ENCODE measurements around the gene OXSR1.
"Not testable (repeated sequence)": the region's sequence is repeated elsewhere in the genome, so short reads cannot be mapped to it uniquely, and the experiment has no call there.

OXSR1 gene

GRCh38 chr3:38146504-38146903 lies 18.8 kb upstream of the OXSR1 start:
- no peak for DNase-seq

DNA sequence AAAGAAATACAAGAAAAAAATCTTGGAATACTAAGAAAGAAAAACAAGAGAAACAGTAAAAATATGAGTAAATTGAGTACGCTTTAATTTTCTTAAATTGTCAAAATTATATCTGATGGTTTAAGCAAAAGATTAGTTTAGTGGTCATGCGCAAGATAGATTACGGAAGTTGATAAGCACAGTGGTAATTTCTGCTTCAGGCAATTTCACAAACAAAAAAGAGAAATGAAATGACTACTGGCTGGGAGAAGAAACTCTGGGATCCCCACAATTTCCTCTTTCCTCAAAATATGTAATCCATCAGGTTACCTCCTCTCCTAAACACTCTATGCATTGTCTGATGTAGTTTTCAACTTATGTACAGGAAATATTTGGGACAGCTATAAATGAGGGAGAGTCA lies 17.9 kb upstream of the OXSR1 start:
- DNase-seq, result no peak

- no peak for DNase-seq
Observed at GRCh38 chr3:38148311-38148882, 16.9 kb upstream of the OXSR1 start.

DNA sequence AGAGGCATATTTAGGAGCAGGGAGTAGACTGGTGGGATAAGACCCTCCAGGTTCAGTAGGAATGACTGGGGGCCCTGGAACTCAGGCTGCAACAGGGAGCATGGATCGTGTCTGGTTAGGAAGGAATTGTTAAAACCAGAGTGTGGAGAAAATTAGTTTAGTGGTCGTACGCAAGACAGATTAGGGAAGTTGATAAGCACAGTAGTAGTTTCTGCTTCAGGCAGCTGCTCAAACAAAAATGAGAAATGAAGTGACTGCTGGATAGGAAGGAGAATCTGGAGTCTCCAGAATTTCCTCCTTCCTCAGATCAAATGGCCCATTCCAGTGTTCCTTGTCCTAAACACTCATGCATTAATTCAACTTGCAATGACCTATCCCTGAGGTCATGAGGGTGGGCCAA lies 15.6 kb upstream of the OXSR1 start:
- DNase-seq, result no peak

- DNase-seq, result no peak
Observed at GRCh38 chr3:38150780-38151528, 14.4 kb upstream of the OXSR1 start.

- no peak for DNase-seq
Observed at GRCh38 chr3:38151667-38152265, 13.6 kb upstream of the OXSR1 start.

- DNase-seq, result no peak
Observed at GRCh38 chr3:38152609-38153008, 12.7 kb upstream of the OXSR1 start.

GRCh38 chr3:38153221-38153620 lies 12.1 kb upstream of the OXSR1 start:
- DNase-seq, result no peak

DNA sequence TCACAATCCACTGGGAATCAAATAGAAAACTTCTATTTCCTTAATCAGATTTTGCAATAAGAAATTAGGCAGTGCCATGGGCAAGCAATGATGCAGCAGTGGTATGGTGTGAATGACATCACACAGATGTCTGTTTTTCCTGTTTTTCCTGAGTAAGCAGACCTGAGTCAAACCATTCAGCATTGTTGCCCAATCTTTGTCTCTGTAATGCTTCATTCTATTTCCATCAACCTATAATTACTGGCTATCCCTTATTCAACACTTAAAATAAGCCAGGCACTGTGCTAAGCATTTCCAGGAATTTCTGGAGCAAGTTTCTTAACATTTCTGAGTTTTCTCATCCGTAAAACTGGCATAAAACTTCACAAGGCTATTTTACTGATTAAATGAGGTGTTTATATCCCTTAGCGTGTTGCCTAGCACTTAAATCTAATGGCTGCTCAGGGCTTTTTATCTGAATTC lies 11.3 kb upstream of the OXSR1 start:
- DNase-seq, result no peak

DNA sequence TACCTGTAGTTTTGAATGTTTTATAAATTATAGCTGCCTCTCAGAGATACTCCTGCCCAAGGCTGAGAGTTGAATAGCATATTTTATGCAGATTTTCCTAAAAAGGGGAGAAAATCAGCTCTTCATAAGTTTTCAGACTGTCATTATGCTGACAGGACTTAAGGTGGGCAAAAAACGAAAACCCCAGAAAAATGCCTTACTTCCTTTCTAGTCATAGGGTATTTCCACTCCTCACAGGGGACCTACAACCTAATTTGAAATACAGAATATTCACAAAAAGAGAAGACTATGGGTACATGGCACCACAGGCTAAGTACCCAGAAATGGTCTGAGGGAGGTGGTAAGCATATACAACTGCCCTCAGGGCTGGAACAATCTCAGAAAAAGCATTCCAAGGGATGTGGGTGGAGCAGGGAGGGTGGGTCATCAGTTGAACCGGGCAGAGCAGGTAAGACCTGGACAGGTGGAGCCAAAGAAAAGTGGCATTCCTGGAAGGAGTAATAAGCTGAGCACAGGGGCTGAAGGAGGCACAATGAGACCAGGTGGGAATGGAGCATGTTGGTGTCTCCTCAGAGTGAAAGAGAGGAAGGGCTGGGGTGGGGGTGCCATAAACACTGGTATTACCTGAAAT lies 10.6 kb upstream of the OXSR1 start:
- DNase-seq, result no peak

GRCh38 chr3:38155825-38156224 lies 9.5 kb upstream of the OXSR1 start:
- no peak for DNase-seq

- no peak for DNase-seq
Observed at GRCh38 chr3:38157117-38157516, 8.2 kb upstream of the OXSR1 start.

- no peak for DNase-seq
Observed at GRCh38 chr3:38157595-38157994, 7.7 kb upstream of the OXSR1 start.

DNA sequence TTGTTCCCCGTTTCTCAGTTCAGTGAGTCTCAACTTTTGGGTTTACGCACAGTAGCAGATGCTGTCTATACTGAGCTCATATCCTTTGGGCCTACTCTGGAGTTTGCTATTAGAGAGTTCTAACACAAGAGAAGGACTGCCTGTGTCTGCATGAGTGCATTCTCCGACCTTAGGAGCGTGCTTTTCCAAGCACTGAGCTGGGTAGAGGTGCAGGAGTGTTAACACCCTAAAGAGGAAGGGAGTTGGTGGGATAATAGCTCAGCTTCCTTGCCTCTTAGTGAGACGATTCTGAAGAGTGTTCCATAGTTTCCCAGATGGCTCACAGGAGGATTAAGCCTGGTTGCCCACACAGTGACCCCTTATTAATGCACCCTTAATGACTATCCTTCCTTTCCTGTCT lies 6.9 kb upstream of the OXSR1 start:
- no peak for DNase-seq

GRCh38 chr3:38160704-38161103 lies 4.6 kb upstream of the OXSR1 start:
- not testable (repeated sequence) for DNase-seq

- no peak for DNase-seq
Observed at GRCh38 chr3:38163117-38163840, 2.1 kb upstream of the OXSR1 start.

GRCh38 chr3:38163841-38164642 lies 1.3 kb upstream of the OXSR1 start:
- DNase-seq, result no peak

DNA sequence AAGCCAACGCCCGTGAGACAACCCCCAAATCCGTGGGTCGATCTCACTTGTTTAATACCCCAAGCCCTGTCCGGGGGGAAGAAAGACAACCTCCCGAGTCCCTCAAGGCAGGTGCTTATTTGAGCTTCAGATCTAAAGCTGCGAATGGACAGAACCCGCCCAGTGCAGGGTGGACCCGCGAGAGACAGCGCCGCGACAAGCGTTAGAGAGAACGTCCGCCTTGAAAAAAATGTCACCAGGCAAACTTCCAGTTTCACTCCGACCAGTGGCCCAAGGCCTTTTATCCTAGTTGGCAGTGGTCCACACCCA lies 740 bp upstream of the OXSR1 start:
- DNase-seq, result no peak

- DNase-seq, result no peak
Observed at GRCh38 chr3:38165722-38166387, 518 bp downstream of the OXSR1 start.

GRCh38 chr3:38167591-38167990 lies 2.3 kb downstream of the OXSR1 start:
- no peak for DNase-seq

- no peak for DNase-seq
Observed at GRCh38 chr3:38168151-38169026, 3.1 kb downstream of the OXSR1 start.
